Measurements from ENCODE around the gene ARHGEF6.
A peak's percentile ranks its signal among the peaks of the same experiment; 100 is the strongest.

Gene ARHGEF6

GRCh38 chrX:136650811-136651210 is 129.9 kb downstream of the ARHGEF6 start:
- no peak for DNase-seq (ENCODE audit: low read depth in 1 of 2, low spot score in 1 of 2)

- no peak for DNase-seq (ENCODE audit: low read depth in 1 of 2, low spot score in 1 of 2)
These were observed 132.9 kb downstream of the ARHGEF6 start, which contains the start of gene CD40LG for GRCh38 chrX:136647677-136648360. TSS of gene CD40LG (plus strand) at chrX:136648158. CDS start at chrX:136648249, 91 bp downstream.

GRCh38 chrX:136646602-136647239 is 134.0 kb downstream of the ARHGEF6 start:
- no peak for DNase-seq (ENCODE audit: low read depth in 1 of 2, low spot score in 1 of 2)

- no peak for DNase-seq (ENCODE audit: low read depth in 1 of 2, low spot score in 1 of 2)
These were observed 137.5 kb downstream of the ARHGEF6 start for GRCh38 chrX:136643243-136643642.

- no peak for DNase-seq (ENCODE audit: low read depth in 1 of 2, low spot score in 1 of 2)
These were observed 141.1 kb downstream of the ARHGEF6 start for GRCh38 chrX:136639506-136640176.

- DNase-seq (ENCODE audit: low read depth in 1 of 2, low spot score in 1 of 2): no peak
These were observed 144.6 kb downstream of the ARHGEF6 start for GRCh38 chrX:136636121-136636520.

- no peak for DNase-seq (ENCODE audit: low read depth in 1 of 2, low spot score in 1 of 2)
These were observed 145.5 kb downstream of the ARHGEF6 start for GRCh38 chrX:136635235-136635634.

GRCh38 chrX:136630881-136631280 is 149.9 kb downstream of the ARHGEF6 start:
- DNase-seq (ENCODE audit: low read depth in 1 of 2, low spot score in 1 of 2): no peak

GRCh38 chrX:136629084-136629750 is 151.5 kb downstream of the ARHGEF6 start:
- no peak for DNase-seq (ENCODE audit: low read depth in 1 of 2, low spot score in 1 of 2)

GRCh38 chrX:136627409-136627808 is 153.3 kb downstream of the ARHGEF6 start:
- no peak for DNase-seq (ENCODE audit: low read depth in 1 of 2, low spot score in 1 of 2)

GRCh38 chrX:136626891-136627290 is 153.8 kb downstream of the ARHGEF6 start:
- no peak for DNase-seq (ENCODE audit: low read depth in 1 of 2, low spot score in 1 of 2)

GRCh38 chrX:136626237-136626636 is 154.5 kb downstream of the ARHGEF6 start:
- DNase-seq (ENCODE audit: low read depth in 1 of 2, low spot score in 1 of 2): no peak

- no peak for DNase-seq (ENCODE audit: low read depth in 1 of 2, low spot score in 1 of 2)
These were observed 155.5 kb downstream of the ARHGEF6 start for GRCh38 chrX:136625246-136625645.

GRCh38 chrX:136623396-136623795 is 157.3 kb downstream of the ARHGEF6 start:
- DNase-seq (ENCODE audit: low read depth in 1 of 2, low spot score in 1 of 2): no peak

GRCh38 chrX:136622568-136622967 is 158.2 kb downstream of the ARHGEF6 start:
- DNase-seq (ENCODE audit: low read depth in 1 of 2, low spot score in 1 of 2): no peak

- no peak for DNase-seq (ENCODE audit: low read depth in 1 of 2, low spot score in 1 of 2)
These were observed 160.0 kb downstream of the ARHGEF6 start for GRCh38 chrX:136620780-136621179.

GRCh38 chrX:136619899-136620505 is 160.7 kb downstream of the ARHGEF6 start:
- peak in 1 of 2 donors; percentile 49 for DNase-seq (ENCODE audit: low read depth in 1 of 2, low spot score in 1 of 2)

- no peak for DNase-seq (ENCODE audit: low read depth in 1 of 2, low spot score in 1 of 2)
These were observed 163.6 kb downstream of the ARHGEF6 start for GRCh38 chrX:136616987-136617685.
